Measurements from ENCODE around the gene CTIF.

Gene CTIF

DNA sequence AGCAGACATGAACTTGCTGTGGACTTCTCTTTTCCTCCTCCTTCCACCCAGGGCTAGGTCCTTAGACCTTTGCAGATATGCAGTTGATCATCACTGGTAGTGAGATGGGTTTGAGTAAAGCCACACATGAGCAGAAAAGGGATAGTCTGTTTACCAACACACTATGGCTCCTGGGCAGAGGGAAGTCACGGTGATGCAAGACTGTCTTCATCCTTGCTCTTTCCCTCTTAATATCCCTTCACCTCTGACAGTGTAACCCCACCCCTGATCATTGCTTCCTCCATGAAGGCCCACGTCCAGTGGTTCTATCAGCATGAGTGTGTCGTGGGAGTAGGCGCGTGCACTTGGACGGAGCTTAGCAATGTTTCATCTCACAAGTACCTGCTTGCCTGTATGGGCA lies 223.2 kb downstream of the CTIF start:
- DNase-seq = no peak

DNA sequence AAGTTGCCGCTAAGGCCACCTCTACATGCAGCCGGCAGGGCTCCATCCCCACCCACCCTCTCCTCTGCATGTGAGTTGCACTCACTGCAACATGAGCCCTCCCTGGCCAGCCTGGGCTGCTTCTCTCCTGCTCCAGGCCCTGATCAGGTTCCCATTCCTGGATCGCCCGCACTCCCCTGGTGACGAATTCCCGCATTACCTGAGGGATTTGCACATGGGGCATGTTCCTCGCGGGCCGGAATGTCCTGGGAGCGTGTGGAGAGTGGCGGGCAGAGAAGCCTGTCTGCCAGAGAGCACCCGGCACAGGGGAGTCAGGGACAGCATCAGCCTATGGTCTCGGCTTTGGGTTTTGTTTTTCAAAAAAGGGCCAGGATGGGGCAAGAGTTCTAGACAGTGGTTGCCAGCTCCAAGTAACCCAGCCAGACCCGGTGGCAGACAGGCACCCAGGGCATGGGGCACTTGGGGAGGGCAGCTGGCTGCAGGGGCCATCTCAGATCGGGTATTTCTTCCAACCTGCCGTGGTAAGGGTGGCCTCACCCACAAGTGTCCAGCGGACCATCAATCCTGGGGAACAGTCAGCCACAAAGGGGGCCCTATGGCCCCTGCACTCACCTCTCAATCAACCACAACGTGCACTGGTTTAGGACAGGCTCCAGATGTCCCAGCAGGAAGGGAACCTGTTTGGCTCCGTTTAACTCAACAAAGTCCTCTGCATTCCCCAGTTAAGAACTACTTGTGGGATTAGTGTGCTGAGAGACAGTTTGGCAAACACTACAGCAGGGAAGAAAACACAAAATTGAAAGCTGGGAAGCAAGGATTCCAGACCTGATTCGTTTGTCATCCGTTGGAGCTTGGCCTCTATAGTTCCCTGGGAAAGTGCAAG lies 224.2 kb downstream of the CTIF start:
- DNase-seq = peak; percentile 54

DNA sequence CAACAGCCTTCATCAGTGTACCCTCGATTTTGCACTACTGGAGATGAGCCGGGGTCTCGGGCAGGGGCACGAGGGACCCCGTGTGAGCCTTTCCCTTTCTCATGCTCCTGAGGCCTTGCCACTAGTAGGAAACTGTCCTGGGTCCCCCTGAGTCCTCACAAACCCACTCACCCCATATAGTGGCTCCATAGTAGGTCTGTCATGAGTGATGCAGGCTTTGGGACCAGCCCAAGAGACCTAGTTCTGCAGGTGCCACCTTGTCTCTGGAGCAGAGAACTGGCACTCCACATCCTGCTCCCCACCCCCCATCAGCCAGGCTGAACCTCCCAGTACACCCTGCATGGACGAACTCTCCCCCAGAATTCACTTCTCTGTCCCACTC lies 224.9 kb downstream of the CTIF start:
- DNase-seq = no peak

DNA sequence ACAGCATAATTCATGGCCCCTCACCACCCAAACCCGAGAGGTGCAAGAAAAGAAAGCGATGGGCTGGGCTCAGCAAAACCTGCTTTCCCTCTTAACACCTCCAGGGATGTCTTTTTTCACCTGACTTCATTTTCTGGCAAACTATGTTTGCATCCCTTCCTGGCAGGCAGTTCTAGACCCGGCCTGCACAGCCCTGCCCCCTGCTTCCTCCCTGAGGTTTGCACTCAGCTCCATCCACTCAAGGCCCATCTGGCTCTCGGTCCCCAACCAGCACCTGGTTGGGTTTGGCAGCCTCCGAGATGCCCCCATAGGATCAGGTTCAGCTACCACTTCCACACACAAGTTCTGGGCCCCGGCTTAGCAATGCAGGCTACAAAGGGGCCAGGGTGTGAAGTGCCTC lies 226.2 kb downstream of the CTIF start:
- DNase-seq = peak; percentile 44

DNA sequence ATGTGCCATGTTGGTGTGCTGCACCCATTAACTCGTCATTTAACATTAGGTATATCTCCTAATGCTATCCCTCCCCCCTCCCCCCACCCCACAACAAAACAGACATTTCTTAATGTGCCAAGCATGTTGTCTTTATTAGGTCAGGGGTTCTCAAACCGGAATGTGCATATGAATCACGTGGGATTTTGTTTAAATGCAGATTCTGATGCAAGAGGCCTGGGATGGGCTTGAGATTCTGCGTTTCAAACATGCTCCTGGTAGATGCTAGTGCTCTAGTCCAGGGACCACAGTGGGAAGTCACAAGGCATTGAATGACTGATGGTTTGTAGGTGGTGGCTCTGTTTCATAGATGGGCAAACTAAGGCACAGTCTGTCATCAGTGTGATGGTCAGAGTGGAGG lies 227.2 kb downstream of the CTIF start:
- no peak for DNase-seq

DNA sequence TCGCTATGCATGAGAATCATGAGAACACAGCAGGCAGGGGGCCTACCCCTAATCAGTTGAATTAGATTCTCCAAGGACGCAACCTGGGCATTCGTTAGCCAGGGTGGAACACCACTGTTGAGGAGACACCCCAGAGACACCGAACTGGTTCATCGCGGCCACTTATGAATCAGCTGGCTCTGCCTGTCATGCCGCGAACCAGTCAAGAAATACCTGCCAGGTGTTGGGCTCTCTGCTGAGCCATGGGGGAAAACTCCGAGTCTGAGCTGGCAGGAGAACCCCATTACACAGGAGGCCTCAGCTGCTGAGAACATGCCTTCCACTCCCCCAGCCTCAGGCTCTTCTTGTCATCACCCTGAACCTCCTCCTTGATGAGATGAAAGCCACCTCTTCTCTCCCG lies 227.7 kb downstream of the CTIF start:
- DNase-seq = peak; percentile 45

DNA sequence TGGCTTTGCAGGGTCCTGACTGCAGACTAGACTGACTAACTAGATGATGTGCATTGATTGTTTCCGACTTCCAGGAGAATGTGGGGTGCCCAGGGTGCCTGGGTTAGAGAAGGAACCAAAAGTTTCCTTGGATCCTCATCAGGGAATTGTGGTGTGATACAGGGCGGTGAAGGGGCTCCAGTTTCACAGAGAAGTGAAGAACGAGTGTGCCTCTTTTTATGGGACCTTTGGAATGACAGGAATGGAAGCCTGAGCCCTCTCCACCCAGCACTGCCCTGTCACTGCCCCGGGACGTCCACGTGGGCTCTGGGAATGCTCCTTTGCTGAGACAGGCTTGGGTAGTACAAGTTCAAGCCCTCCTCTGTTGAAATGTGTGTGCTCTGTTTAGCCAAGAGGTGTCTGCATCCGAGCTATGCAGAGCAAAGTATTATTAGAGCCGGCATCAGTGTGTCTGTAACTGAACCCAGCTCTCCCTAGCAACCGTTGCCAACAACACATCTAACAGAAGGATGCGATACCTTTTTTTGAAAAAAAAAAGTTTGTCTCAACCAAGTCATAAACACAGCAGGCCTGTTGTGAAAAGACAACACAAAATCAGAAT lies 228.4 kb downstream of the CTIF start:
- DNase-seq = peak; percentile 88

DNA sequence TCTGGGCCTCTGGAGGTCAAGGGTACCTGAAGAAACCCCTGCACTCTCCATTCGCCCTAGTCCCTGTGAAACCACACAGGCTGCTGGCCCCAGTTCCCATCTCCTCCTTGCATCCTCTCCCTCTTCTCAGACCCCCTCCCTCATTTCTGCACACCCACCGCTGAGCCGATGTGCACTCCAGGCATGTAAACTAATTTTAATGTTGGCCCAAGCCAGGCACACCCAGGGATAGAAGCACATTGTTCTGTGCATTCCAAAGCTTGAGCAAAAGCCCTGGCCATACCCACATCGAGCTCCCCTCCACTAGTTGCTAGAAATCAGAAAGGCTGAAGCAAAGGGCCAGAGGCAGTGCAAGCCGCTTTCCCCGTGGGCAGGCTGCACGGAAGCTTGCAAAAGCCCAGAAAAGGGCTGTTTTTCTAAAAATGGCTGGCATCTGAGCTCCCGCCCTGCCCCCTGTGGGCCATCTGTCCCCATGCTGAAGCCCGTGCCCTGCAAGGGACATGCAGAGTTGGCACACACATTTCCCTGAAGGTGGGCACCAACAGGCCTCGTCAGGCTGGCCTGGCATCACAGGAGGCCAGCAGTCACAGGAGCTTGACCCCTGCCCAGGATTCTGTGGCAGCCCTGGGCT lies 230.3 kb downstream of the CTIF start:
- DNase-seq = no peak

DNA sequence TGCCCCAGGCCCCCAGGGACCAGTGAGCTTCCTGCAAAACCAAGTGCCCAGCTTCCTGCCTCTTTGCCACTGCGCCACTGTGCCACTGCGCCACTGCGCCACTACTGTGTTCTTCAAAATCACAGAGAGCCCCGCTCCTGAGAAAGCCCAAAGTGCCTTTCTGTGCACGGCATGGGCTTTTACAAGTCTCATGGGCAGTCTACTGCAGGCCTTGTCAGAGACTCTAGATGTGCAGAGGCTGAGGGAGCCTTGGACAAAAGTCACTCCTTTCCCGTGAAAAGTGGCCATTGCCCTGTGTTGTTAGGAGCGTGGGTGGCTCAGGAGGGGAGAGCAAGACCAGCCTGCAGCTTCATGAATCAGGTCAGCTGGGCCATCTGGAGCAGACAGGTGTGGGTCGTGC lies 231.4 kb downstream of the CTIF start:
- no peak for DNase-seq

DNA sequence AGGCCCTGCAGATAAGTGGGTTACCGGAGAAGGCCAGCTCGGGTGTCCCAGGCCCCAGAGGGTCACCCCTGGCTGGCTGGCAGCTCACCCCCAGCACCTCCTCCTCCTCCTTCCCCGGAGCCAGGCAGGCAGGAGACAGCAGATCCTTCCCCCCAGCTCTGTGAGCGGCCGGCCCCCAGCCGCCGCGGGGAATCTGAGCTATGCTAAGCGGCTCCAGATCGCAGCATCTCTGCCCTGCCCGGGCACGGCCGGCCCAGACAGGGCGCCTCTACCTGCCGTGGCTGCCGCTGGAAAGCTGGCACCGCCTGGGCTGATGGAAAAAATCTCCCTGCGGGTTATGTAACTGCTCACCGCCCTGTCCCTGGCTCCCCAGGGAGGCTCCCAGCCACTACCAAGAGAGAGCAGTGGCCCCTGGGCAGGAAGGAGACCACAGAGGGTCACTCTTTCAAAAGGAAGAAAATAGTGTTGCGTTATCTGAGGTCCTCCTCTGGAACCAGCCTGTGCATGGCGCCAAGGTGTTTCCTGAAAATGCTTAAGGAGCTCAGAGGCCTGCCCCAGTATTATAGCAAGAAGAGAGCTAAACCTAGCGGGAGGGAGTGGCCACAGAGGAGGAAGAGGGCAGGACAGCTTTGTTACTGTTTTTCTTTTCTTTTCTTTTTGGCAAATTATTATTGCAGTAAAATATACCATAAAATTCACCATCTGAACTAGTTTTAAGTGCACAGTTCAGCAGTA lies 233.0 kb downstream of the CTIF start:
- DNase-seq = peak; percentile 20

DNA sequence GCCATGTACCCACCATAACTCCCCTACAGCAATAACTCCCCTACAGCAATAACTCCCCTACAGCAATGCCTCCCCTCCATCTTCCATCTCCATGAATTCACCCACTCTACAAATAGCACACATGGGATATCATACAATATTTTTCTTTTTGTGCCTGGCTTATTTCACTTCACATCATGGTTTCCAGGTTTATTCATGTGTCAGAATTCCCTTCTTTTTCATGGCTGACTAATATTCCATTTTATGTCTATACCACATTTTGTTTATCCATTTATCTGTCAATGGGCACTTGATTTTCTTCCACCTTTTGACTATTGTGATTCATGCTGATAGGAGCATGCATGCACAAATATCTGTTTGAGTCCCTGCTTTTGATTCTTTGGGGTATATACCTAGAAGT lies 233.6 kb downstream of the CTIF start:
- no peak for DNase-seq

DNA sequence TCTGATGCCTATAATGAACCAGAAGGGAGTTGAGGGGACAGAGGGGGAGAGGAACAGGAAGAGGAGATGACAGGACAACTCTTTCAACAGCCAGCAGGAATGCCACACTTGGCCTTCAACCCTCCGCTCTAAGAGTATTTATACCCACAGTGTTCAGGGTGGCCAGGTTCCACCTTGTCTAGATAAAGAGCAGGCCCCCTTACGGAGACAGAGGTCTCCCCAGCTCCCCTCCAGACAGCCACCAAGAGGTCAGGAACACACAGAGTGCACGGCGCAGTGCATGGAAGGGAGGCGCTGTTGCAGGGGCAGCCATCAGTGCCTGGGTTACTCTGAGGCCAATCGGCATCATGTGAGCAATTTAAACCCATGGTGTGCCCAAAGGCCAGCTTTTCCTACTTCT lies 235.0 kb downstream of the CTIF start:
- DNase-seq = no peak

DNA sequence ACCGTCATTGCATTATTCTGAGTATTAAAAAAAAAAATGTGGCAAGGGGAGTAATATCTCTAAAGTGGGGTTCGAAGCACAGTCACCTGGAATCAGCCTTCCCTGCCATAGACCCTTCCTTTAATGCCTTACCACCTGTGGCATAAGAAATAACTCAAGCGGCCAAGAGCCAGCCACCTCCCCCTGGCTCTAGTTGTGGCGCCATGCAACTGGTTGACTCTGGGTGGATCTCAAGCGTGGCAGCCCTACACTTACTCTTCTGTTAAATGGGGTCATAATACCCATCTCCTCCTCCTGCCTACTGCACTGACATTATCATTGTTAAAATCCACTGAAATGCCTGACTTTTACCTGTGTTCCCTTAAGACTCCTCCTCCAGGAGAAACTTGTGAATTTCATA lies 236.1 kb downstream of the CTIF start:
- no peak for DNase-seq

DNA sequence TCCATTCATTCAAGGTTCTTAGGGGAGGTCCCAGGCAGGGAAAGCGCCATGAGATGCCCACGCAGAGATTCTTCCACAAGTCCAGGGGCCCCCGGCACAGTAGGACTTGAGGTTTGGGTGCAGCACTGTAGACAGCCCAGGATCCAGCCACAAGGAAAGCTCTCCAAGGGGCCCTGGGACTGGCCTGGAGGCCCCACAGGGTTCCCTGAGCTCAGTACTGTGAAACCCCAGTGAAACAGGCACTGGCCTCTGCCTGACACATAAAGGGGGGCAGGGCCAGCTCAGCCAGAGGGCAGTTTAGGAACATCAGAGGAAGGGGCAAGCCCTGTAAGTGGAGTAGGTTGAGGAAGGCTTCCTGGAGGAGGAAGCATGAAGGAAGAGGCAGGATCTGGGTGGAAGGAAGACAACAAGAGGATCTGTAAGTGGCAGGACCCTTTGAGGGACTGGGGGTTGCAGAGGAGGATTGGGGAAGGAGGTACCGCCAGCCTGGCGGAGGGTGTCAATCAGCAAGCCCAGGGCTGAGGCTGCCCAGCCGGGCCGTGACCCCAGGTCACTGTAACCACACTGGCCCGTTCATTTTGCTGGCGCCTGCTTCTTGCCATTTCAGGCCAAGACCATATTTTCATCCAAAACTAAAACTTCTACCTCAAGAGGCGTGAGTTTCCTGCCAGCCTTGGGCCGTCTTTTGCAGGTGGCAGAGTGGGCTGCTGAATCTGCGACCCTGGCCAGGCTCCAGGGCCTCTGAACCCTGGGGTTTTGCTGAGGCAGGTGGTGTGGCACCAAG lies 236.7 kb downstream of the CTIF start:
- DNase-seq = no peak

DNA sequence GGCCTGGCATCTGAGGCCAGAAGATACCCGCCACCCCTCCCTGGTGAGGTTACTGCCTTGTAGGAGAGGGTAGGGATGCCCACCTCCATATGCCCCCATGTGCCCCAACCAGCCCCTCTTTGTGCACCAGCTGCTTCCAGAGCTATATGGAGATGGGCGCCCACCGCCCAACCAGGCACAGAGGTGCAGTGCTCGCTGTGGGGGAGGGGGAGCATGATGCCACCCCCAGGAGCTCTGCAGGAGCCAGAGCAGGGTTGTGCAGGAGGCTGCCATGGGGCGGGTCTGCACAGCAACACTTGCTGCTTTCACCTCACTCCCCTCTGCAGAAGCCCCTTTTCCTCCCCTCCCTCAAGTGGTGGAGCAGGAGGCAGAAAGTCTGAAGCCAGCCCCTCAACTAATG lies 237.3 kb downstream of the CTIF start:
- no peak for DNase-seq

DNA sequence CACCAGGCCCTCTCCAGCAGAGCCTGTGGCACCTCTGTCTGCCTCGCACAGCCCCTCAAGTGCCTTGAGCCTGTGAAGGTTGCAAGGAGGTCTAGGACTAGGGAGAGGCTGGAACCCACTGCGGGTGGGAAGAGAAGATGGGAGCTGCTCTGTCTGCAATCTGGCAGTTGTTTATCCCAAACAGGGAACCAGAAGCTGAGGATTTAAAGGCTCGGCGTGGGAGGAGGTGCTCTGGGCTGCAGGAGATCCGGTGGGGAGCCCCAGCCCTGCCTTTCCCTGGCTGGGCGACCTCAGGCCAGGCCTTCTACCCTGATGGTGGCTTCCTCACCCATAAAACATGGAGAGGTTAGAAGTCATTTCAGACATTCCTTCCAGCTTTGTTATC lies 237.8 kb downstream of the CTIF start:
- no peak for DNase-seq

DNA sequence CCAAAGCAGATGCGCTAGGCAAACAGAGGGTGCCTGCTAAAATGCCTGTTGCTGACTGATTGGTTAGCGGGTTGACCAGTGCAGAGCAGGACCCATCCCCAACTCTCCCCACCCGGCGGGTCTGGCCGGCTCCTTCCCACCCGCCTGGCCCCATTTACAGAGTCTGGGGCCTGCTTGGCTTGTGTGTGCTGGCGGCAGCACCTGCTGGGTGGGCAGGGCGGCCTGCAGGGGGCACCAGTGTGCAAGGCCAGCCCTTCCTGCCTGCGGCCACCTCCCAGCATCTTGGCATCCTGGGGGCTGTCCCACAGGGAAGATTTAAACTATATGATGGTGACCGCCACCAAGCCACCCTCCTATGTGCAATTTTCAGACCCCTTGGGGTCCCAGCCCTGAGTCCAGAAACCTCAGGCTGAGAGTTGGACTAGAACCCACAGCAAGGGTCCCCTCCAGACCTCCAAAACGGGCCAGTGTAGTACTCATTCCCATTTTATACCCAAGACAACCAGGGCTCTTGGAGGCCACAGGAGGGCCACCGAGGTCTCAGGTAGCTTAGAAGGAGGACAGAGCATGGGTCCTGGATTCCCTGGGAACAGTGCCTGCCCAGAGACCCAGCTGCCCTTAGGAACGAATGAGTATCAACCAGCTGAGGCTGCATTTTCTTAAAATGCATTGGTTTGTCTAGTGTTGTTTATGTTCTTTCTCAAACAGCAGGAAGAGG lies 238.4 kb downstream of the CTIF start:
- DNase-seq = no peak

DNA sequence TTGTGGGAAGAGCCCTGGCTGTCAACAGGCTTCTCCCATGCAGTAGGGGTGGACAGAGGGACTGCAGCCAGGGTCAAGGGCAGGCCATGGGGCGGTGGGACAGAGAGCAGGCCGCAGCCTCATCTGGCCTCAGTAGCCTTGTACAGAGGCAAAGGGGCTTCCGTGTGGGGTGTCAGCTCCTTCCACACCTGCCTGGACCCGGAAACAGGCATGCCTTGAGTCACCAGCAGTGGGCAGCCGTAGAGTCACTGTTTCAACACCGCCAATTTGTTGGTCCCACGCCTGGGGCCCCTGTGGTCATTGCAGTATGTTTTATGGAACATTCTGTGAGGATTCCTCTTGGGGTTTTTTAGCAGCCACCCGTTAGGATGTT lies 238.9 kb downstream of the CTIF start:
- no peak for DNase-seq

DNA sequence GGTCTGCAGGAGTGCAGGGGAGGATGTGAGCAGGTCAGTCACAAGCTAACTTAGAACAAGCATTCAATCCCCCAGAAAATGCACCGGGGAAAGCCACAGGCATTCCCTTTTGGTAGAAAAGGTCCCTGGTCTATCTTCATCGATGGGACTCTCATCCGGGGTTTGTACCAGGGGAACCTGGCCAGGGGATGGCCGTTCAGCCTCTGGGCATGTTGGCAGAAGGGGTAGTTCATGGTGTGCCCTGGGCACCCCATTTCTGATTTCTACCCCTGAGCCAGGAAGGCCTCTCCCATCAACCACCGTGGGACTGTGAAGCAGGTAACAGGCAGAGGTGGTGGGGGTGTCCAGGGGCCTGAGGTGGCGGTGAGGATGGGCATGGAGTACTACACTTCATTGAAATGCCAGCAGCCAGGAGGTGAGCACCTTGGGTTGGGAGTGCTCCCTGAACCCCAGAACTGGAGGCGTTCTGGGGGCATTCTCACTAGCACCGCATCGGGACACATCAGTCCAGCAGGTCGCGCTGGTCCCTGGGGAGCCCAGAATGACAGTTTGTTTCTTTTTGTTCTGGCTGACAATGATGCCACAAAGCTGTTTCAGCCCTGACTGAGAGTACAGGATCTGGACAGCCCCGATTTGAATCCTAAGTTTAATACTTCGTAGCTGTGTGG lies 239.6 kb downstream of the CTIF start:
- no peak for DNase-seq

DNA sequence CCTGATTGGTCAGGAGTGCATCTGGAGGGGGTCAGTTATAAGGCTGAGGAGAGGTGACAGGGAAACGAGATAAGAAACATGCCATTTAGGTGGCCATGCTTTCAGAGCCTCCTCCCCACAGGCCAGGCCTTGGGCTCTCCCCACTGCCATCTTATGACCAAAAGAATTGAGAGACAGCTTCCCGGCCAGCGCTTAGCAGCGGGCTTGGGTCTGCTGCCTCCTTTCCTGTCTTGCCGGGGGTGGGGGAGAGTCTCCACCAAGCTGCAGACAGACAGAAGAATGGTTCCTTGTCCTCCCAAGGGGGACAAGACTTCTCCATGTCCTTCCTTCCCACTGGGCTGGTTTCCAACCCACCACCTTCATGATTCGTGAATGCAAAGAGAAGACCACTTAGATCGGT lies 240.6 kb downstream of the CTIF start:
- DNase-seq = no peak

DNA sequence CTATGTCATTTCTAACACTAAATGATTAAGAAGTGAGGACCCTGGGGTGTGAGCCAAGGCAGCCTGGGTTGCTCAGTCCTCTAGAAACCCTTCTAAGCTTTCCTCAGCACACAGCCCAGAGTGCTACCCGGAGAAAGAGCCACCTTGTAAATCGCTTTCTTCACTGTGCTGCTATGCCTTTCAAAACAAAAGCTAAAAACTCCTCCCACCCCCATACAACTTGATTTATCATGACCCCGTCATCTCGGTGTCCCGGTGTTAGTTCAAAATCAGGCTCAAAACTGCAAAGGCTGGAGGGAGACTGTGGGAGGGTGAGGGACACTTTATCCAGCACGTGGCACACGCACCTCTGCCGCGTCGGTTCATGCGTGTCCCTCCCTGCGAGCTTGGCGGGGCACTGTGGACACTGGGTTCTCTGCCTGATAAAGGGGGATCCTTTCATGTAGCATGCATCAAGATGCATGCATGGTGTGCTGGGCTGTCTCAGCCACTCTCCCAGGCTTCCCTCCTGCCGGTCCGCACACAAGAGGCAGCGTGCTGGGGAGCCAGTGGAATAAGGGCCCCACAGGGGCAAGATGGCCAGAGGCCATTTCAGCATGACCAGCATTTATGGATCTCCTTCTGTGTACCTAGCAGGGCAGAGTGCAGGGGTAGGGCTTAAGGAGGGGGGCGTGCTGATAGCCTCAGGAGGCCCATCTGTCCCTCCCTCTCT lies 241.5 kb downstream of the CTIF start:
- DNase-seq = no peak

All from NCI-H2171 treated with DMSO at 0.1 percent for 48 hours (cell line).